RWPE1 (cell line): ENCODE results near the gene MYO16.

Source experiments
- CTCF ChIA-PET: fragments of 350-600 bp; sonication (Branson Sonifier 250); formaldehyde crosslinking; extraction: SDS; loops from one replicate; lab custom pipeline; 2021; lab: Yijun Ruan, JAX
- POLR2A ChIA-PET: fragments of 400-600 bp; formaldehyde crosslinking; extraction: SDS; loops from one replicate; lab custom pipeline; 2020; ENCODE audit warnings: antibody characterized with exemption; ENCODE audit not compliant: low non-redundant PET; lab: Yijun Ruan, JAX
- DNase-seq: peaks from one replicate; pipeline ENCODE4 v3.0.0; 2012; ENCODE audit warnings: low spot score
- H3K27ac ChIP-seq: fragments of 450-650 bp; 2 replicates; pipeline ENCODE4 v1.5.1; 2017
- CTCF ChIP-seq: fragments of 450-650 bp; conservative IDR thresholded peaks from 2 replicates; pipeline ENCODE4 v1.5.1; 2017; ENCODE audit warnings: low read depth, mild to moderate bottlenecking

The MYO16 gene

GRCh38 chr13:108926862-108927261, 297.5 kb downstream of the MYO16 start:
- DNase-seq: no peak
- ChIA-PET CTCF (no interaction called here), POLR2A (no interaction called here)
- TF ChIP-seq CTCF: no peak
- no peak overlapping the region for H3K27ac ChIP-seq

GRCh38 chr13:108927615-108928014, 298.2 kb downstream of the MYO16 start:
- no peak overlapping the region for H3K27ac ChIP-seq
- ChIA-PET CTCF (no interaction called here), POLR2A (no interaction called here)
- TF ChIP-seq CTCF: no peak
- DNase-seq: no peak

DNA sequence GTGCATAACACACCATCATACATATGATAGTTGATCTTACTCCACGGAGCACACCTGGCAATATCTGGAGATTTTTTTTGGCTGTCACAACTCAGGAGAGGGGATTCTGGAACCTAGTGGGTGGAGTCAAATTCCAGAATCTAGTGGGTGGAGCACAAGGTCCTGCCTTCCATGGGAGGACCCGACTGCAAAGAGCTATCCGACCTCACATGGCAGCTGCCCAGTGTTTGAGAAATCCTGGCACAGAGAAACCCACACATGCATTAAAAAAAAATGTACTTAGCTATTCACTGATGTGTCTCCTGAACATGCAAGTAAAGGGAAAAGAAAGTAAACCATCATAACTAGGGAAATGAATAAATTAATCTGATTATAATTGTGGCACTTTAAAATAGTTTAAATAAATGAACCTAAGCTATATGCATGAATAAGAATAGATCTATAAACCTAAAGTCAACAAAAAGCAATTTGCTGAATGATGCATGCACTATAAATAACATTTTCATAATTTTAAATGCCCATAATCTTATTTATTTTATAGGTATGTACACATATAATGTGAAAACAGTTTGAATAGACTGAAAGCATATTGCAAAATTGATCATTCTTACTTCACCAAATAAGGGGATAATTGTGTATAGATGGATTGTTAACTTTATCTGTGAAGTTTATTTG, 300.3 kb downstream of the MYO16 start:
- ChIA-PET POLR2A (no interaction called here), CTCF (interaction anchor here (0.7 kb wide), 1 partner anchor 699 kb away, joined by 4 read pairs; no protein-coding TSS in a partner anchor)
- DNase-seq: peak; percentile 8
- no peak for TF ChIP-seq CTCF
- H3K27ac ChIP-seq: no peak overlapping the region

- CTCF ChIA-PET: interaction anchor here (0.7 kb wide), 1 partner anchor 36 kb away, joined by 3 read pairs; no protein-coding TSS in a partner anchor
- POLR2A ChIA-PET: no interaction called here
- DNase-seq: no peak
- TF ChIP-seq CTCF: no peak
- no peak overlapping the region for H3K27ac ChIP-seq
Measured at GRCh38 chr13:108932196-108932595, 302.8 kb downstream of the MYO16 start.

- no peak overlapping the region for H3K27ac ChIP-seq
- CTCF ChIA-PET: interaction anchor here (0.7 kb wide), 1 partner anchor 37 kb away, joined by 3 read pairs; no protein-coding TSS in a partner anchor
- no peak for DNase-seq
- TF ChIP-seq CTCF: no peak
- POLR2A ChIA-PET: no interaction called here
Measured at GRCh38 chr13:108933061-108933460, 303.6 kb downstream of the MYO16 start.

DNA sequence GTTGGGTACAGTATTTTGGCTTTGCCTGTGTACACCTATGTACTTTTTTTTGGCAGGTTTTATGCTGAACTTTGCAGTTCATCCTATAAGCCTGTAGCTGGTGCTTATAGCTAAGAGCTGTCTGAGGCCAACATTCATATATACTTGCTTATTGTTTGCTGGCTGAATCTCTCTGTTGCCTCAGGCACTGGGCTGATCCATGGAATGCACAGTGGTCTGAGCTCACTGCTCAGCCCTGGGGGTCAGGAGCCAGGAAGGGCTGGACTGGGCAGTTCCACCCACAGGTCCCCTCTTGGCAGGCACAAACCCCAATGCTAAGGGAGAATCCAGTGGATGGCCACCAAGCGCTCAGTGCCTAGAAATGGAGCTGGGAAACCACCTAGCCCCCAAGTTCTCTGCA, 308.7 kb downstream of the MYO16 start:
- ChIA-PET POLR2A (no interaction called here), CTCF (interaction anchor here (0.6 kb wide), 1 partner anchor 223 kb away, joined by 3 read pairs; no protein-coding TSS in a partner anchor)
- DNase-seq: no peak
- no peak overlapping the region for H3K27ac ChIP-seq
- no peak for TF ChIP-seq CTCF
